Stomach (tissue), 4 donors: Measurements from ENCODE around the gene DRC3.

Experiments
- CTCF ChIP-seq, 7 experiments: fragments of 450-650 bp in 4 of 7; fragments of 200-600 bp in 3 of 7; sonication (generic) in 3 of 7; IDR thresholded peaks; one replicate each; pipeline ENCODE4 v1.5.1; 2016 to 2019; ENCODE audit warnings: antibody characterized with exemption in 7 of 7, control low read depth in 2 of 7, mild to moderate bottlenecking in 1 of 7
- POLR2AphosphoS5 ChIP-seq, 3 donors: sonication (generic); formaldehyde crosslinking; IDR thresholded peaks; one replicate each; pipeline ENCODE4 v1.6.1; 2016; ENCODE audit warnings: antibody characterized with exemption in 3 of 3

DNA sequence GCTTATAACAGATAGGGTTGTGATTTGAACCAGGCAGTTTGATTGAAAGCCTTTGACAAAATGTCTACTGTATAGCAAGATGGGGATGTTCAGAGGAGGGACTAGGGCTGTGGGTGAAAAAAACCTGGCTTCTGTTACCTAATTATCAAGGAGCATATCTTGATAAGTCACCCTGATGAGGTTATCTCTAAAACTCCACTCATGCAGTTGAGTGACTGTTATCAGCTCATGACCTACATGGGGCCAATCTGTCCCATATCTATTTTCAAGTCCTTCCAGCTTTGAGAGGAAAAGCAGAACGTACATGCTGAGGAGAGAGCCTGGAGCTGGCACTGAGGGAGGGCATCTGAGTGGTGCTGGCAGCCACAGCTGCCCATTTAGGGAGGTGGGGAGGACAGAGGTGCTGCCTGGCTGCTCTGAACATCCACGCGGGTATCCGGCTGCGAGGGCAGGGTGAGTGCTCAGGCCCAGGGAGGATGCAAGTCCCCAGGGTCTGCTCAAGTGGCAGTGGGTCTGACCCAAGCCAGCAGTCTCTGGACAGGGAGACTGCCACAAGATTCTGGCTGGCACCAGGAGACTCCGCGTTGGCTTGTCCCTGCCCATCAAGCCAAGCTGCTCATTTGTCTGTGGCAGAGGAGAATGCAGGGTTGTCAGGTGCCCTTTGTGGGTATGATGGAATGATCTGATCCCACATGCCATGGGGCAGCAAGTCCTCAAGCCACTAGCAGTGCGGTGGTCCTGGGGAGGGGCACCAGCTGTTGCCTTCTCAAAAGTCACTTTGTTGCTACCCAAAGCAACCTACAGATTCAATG, 37.2 kb downstream of the DRC3 start:
- TF ChIP-seq CTCF (IDR thresholded peaks at IDR 0.05): no peak
- no peak for TF ChIP-seq POLR2AphosphoS5 (IDR thresholded peaks at IDR 0.05)
